GM19452 (cell line): Measurements from ENCODE around the gene COL28A1.
"Not testable (repeated sequence)": the region's sequence is repeated elsewhere in the genome, so short reads cannot be mapped to it uniquely, and the experiment has no call there.

Source experiments
- ATAC-seq: cut with Tn5 transposase; IDR thresholded peaks from one replicate; pipeline ENCODE4 v1.9.1; 2021; ENCODE audit not compliant: unreplicated experiment

Gene COL28A1

GRCh38 chr7:7519528-7519927 lies 16.1 kb downstream of the COL28A1 start:
- ATAC-seq: no peak

- no peak for ATAC-seq
Measured at GRCh38 chr7:7519056-7519455, 16.6 kb downstream of the COL28A1 start.

GRCh38 chr7:7517754-7518153 lies 17.9 kb downstream of the COL28A1 start:
- no peak for ATAC-seq

- no peak for ATAC-seq
Measured at GRCh38 chr7:7516662-7517061, 19.0 kb downstream of the COL28A1 start.

GRCh38 chr7:7516156-7516555 lies 19.5 kb downstream of the COL28A1 start:
- ATAC-seq: no peak

GRCh38 chr7:7512861-7513597 lies 22.6 kb downstream of the COL28A1 start:
- no peak for ATAC-seq

GRCh38 chr7:7510794-7511193 lies 24.9 kb downstream of the COL28A1 start:
- no peak for ATAC-seq

- no peak for ATAC-seq
Measured at GRCh38 chr7:7505915-7506314, 29.8 kb downstream of the COL28A1 start.

GRCh38 chr7:7504910-7505704 lies 30.6 kb downstream of the COL28A1 start:
- no peak for ATAC-seq

GRCh38 chr7:7499892-7500291 lies 35.8 kb downstream of the COL28A1 start:
- ATAC-seq: no peak

GRCh38 chr7:7498856-7499255 lies 36.8 kb downstream of the COL28A1 start:
- ATAC-seq: no peak

- no peak for ATAC-seq
Measured at GRCh38 chr7:7496311-7496710, 39.4 kb downstream of the COL28A1 start.

- no peak for ATAC-seq
Measured at GRCh38 chr7:7495171-7495570, 40.5 kb downstream of the COL28A1 start.

- no peak for ATAC-seq
Measured at GRCh38 chr7:7491044-7491443, 44.6 kb downstream of the COL28A1 start.

GRCh38 chr7:7490003-7490402 lies 45.7 kb downstream of the COL28A1 start:
- ATAC-seq: no peak

GRCh38 chr7:7489546-7489945 lies 46.1 kb downstream of the COL28A1 start:
- no peak for ATAC-seq

- ATAC-seq: no peak
Measured at GRCh38 chr7:7486362-7486761, 49.3 kb downstream of the COL28A1 start.

GRCh38 chr7:7484072-7484471 lies 51.6 kb downstream of the COL28A1 start:
- ATAC-seq: no peak

- no peak for ATAC-seq
Measured at GRCh38 chr7:7481802-7482201, 53.9 kb downstream of the COL28A1 start.

GRCh38 chr7:7479275-7479805 lies 56.3 kb downstream of the COL28A1 start:
- ATAC-seq: no peak

GRCh38 chr7:7478569-7478968 lies 57.1 kb downstream of the COL28A1 start:
- no peak for ATAC-seq

- ATAC-seq: not testable (repeated sequence)
Measured at GRCh38 chr7:7477641-7478040, 58.0 kb downstream of the COL28A1 start.
